ENCODE results near the gene SLC22A1. TPM values are rescaled to one million over a fixed set of nuclear protein-coding genes. Genes with fewer than 3 reads are reported as not detected.

SLC22A1 gene
- total RNA-seq, 3 donors from 2014 or later (not counting 1 experiment from before 2014, with no cell fraction given), result 1.4 to 4.5 (median 3.0) TPM

DNA sequence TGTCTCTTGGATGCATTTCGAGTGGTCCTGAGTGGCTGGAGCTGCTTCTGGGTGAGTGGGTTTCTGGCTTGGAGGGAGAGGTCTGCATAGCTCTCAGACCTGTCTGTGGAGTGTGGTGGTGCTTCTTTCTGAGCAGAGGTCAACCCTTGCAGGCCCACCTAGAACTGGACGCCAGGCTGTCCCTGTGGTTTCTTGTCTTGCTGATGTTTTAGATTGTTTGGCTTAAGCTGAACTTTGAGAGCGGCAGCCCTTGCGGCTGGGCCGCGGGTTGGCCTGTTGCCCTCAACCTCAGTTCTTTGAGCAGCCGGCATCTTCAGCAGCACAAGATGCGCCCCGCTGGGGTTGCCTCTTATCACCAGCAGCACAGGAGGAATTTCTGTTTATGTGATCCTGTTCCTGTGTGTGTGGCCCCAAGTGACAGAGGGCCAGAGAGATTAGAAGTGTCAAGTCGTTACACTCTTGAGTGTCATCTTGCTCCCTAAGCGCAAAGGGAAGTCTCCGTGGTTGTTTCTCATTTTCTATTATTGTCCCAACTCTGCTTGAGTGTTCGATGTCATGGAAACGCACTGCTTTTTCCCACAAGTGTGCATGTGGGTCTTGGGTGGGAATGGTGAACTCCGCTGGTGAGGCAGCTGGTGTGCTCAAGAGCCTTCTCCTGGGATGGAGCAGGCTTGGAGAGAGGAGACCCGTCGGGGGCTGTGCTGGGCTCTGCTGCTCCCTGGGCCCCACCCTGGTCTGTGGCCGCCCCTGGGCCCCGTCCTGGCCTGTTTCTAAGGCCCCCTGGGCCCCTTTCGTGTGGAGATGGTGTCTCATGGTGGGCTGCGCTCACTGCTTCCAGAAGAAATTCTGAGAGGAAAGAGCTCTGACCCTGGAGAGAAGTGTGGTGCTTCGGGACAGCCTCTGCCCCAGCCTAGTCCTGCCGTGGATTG is 20.1 kb upstream of the SLC22A1 start:
- peak overlapping the region; percentile 28 for H3K4me3 Mint-ChIP-seq
- TF ChIP-seq CTCF (IDR thresholded peaks at IDR 0.05), result no peak
- Histone ChIP-seq H3K36me3 (ENCODE audit: control insufficient read depth, insufficient read depth, low read length) (peaks cover 71% of the 10 kb centered on the region), H3K27ac (ENCODE audit: low read length) (peak overlapping the region; percentile 8), H3K9me3 (ENCODE audit: control insufficient read depth, insufficient read depth, low read length) (no peaks in the 10 kb centered on the region), H3K4me1 (ENCODE audit: control insufficient read depth, insufficient read depth, low read length) (peaks cover 14% of the 10 kb centered on the region), H3K27me3 (ENCODE audit: control insufficient read depth, insufficient read depth, low read length) (no peaks in the 10 kb centered on the region), H3K4me3 (ENCODE audit: low read length) (no peak overlapping the region)
- intact Hi-C loops (cut with micrococcal nuclease), result no loop called here
- no peaks in the 10 kb centered on the region for H3K27me3 Mint-ChIP-seq (ENCODE audit: low read depth in 2 of 2)
- peak overlapping the region; percentile 77 to 87 for H3K27ac Mint-ChIP-seq
- H3K9me3 Mint-ChIP-seq, result no peaks in the 10 kb centered on the region
- DNase-seq (no peak), ATAC-seq (peak; percentile 21 to 46 (median 46))
- WGBS (ENCODE audit: insufficient coverage), result 60% methylated on average over 23 of the region's 23 CpGs
- peaks cover 6% of the 10 kb centered on the region for H3K36me3 Mint-ChIP-seq
- peaks cover 28 to 33% of the 10 kb centered on the region in 2 donors for H3K4me1 Mint-ChIP-seq

GRCh38 chr6:160102399-160102798 is 19.2 kb upstream of the SLC22A1 start:
- H3K9me3 Mint-ChIP-seq, result no peaks in the 10 kb centered on the region
- no peaks in the 10 kb centered on the region for H3K36me3 Mint-ChIP-seq
- no peaks in the 10 kb centered on the region for H3K27me3 Mint-ChIP-seq (ENCODE audit: low read depth in 2 of 2)
- no peak overlapping the region for H3K4me3 Mint-ChIP-seq
- WGBS (ENCODE audit: insufficient coverage), result 94% methylated on average over 16 of the region's 16 CpGs
- H3K27me3 ChIP-seq (ENCODE audit: control insufficient read depth, insufficient read depth, low read length), result no peaks in the 10 kb centered on the region
- intact Hi-C loops (cut with micrococcal nuclease), result no loop called here
- peak overlapping the region; percentile 77 to 87 for H3K27ac Mint-ChIP-seq
- DNase-seq, result no peak
- H3K4me1 ChIP-seq (ENCODE audit: control insufficient read depth, insufficient read depth, low read length), result peaks cover 14% of the 10 kb centered on the region
- H3K4me1 Mint-ChIP-seq, result peaks cover 28 to 29% of the 10 kb centered on the region in 2 donors
- ATAC-seq, result no peak
- no peak overlapping the region for H3K27ac ChIP-seq (ENCODE audit: low read length)
- peaks cover 67% of the 10 kb centered on the region for H3K36me3 ChIP-seq (ENCODE audit: control insufficient read depth, insufficient read depth, low read length)
- no peaks in the 10 kb centered on the region for H3K9me3 ChIP-seq (ENCODE audit: control insufficient read depth, insufficient read depth, low read length)
- H3K4me3 ChIP-seq (ENCODE audit: low read length), result no peak overlapping the region
- no peak for TF ChIP-seq CTCF (IDR thresholded peaks at IDR 0.05)

DNA sequence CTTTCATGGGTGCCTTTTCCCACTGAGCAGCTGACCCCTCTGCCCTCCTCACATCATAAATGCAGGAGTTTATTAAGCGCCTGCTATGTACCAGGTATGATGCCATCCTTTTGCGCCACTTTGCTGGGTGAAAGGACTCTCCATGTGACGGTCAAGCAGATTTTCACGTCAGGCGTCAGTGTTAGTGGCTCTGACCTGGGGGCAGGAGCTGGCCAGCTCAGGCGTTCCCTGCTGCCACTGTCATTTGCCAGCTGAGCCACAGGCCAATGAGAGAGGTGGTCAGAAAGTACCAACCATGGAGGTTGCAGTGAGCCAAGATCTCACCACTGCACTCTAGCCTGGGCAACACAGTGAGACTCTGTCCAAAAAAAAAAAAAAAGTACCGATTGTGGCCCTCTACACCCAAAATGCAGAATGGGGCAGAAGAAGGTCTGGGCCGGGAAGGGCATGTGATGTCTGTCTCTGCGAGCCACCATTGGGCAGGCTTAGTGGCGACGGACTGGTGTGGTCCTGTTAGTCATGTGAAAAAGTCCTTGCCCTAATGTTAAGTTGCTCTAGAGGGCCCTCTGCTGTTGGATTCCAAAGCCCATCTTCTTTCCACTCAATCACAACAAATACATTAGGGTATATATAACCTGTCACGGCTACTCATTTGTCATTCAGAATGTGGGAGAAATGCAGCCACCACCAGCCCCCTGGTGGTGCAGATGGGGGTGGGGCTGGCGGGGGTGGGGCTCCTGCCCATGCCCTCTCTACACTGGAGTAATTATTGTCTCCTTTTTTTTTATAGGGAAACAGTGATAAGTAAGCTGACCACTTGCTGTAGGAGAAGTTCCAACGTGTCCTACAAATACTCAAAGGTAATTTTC is 18.4 kb upstream of the SLC22A1 start:
- Mint-ChIP-seq H3K9me3 (no peaks in the 10 kb centered on the region), H3K27me3 (ENCODE audit: low read depth in 2 of 2) (no peaks in the 10 kb centered on the region), H3K27ac (peak overlapping the region; percentile 43 to 87), H3K4me1 (peaks cover 32 to 37% of the 10 kb centered on the region in 2 donors), H3K36me3 (no peaks in the 10 kb centered on the region), H3K4me3 (no peak overlapping the region)
- H3K36me3 ChIP-seq (ENCODE audit: control insufficient read depth, insufficient read depth, low read length), result peaks cover 62% of the 10 kb centered on the region
- no peaks in the 10 kb centered on the region for H3K9me3 ChIP-seq (ENCODE audit: control insufficient read depth, insufficient read depth, low read length)
- H3K27me3 ChIP-seq (ENCODE audit: control insufficient read depth, insufficient read depth, low read length), result no peaks in the 10 kb centered on the region
- TF ChIP-seq CTCF (IDR thresholded peaks at IDR 0.05), result peak; percentile 17
- intact Hi-C loops (cut with micrococcal nuclease), result no loop called here
- peaks cover 14% of the 10 kb centered on the region for H3K4me1 ChIP-seq (ENCODE audit: control insufficient read depth, insufficient read depth, low read length)
- peak in 2 of 3 donors; percentile 42 to 44 for ATAC-seq
- WGBS (ENCODE audit: insufficient coverage), result 91% methylated on average over 13 of the region's 14 CpGs
- no peak overlapping the region for H3K4me3 ChIP-seq (ENCODE audit: low read length)
- H3K27ac ChIP-seq (ENCODE audit: low read length), result no peak overlapping the region
- peak in 1 of 2 donors; percentile 45 for DNase-seq

All from natural killer cell (primary cell).